ENCODE data around the gene TSPAN17. TPM values are rescaled to one million over a fixed set of nuclear protein-coding genes. Genes with fewer than 3 reads are reported as not detected.

Gene TSPAN17
- total RNA-seq, 2 donors from 2014 or later, result 15.0 to 20.4 TPM

- Histone ChIP-seq H3K27ac (no peak overlapping the region), H3K4me1 (peaks cover 0 to 12% of the 10 kb centered on the region in 2 donors), H3K9me3 (no peaks in the 10 kb centered on the region), H3K27me3 (no peaks in the 10 kb centered on the region), H3K36me3 (no peaks in the 10 kb centered on the region), H3K4me3 (no peak overlapping the region)
- no peak for DNase-seq (ENCODE audit: low spot score)
- no peak for TF ChIP-seq CTCF (IDR thresholded peaks at IDR 0.05)
Measured at GRCh38 chr5:176640616-176641015, 6.7 kb upstream of the TSPAN17 start.

DNA sequence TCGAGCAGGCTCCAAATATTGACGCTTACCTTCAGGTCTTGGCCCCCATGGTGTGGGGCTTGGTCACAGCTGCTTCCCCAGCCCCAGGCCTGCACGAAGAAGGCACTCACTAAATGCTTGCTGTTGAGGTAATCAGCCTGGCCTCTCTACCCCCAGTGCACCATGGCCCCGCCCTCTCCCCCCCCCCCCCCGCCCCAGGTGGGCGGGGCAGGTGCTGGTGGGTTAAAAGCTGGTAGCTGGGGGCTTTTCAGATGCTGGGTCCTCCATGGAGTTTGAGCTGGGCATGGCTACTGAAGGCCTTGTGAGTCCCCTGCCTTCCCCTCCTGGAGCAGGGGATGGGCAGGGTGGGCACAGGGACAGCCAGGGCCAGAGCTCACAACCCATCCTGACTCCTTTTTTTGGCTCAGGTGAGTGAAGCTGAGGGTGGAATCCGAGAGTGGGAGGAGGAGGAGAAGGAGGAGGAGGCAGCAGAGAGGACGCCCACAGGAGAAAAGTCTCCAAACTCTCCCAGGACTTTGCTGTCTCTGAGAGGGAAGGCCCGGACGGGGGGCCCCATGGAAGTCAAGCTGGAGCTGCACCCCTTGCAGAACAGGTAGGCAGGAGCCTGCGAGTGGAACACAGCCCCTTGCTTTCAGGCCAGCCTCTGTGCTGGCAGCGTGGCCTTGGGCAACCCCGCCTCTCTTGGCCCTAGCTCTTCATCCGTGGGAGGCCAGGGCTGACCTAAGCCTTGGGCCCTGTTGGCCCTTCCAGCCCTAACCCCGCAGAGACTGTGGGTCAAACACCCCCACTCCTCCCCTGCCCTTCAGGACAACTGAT is 4.4 kb upstream of the TSPAN17 start:
- no peaks in the 10 kb centered on the region for H3K36me3 ChIP-seq
- no peaks in the 10 kb centered on the region for H3K9me3 ChIP-seq
- TF ChIP-seq CTCF (IDR thresholded peaks at IDR 0.05), result no peak
- peaks cover 0 to 21% of the 10 kb centered on the region in 2 donors for H3K4me1 ChIP-seq
- H3K27ac ChIP-seq, result no peak overlapping the region
- H3K27me3 ChIP-seq, result no peaks in the 10 kb centered on the region
- H3K4me3 ChIP-seq, result no peak overlapping the region
- DNase-seq (ENCODE audit: low spot score), result no peak

- Histone ChIP-seq H3K27ac (no peak overlapping the region), H3K27me3 (no peaks in the 10 kb centered on the region), H3K9me3 (no peaks in the 10 kb centered on the region), H3K4me3 (no peak overlapping the region), H3K36me3 (no peaks in the 10 kb centered on the region), H3K4me1 (peaks cover 0 to 28% of the 10 kb centered on the region in 2 donors)
- DNase-seq (ENCODE audit: low spot score), result no peak
- TF ChIP-seq CTCF (IDR thresholded peaks at IDR 0.05), result no peak
Measured at GRCh38 chr5:176643491-176644219, 3.6 kb upstream of the TSPAN17 start.

DNA sequence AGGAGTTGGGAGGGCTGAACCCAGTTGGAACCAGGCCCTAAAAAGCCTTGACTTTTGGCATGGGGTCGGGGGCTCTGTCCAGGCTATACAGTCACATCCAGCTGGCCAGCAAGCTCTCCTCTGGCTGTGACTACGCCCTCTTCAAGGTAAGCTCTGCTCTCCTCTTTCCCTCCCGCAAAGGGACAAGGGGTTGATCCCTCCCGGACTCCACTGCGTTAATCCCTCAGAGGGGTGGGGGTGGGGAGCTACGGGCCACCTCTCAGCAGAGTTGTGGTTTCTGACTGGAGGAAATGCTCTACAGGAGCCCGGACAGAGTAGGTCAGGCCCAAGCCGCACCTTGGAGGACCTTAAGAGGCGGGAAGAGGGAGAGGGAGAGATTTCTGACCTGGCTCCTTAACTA is 3.0 kb upstream of the TSPAN17 start:
- Histone ChIP-seq H3K4me1 (peaks cover 0 to 33% of the 10 kb centered on the region in 2 donors), H3K36me3 (no peaks in the 10 kb centered on the region), H3K4me3 (no peak overlapping the region), H3K9me3 (no peaks in the 10 kb centered on the region), H3K27ac (no peak overlapping the region), H3K27me3 (no peaks in the 10 kb centered on the region)
- no peak for TF ChIP-seq CTCF (IDR thresholded peaks at IDR 0.05)
- DNase-seq (ENCODE audit: low spot score), result no peak

DNA sequence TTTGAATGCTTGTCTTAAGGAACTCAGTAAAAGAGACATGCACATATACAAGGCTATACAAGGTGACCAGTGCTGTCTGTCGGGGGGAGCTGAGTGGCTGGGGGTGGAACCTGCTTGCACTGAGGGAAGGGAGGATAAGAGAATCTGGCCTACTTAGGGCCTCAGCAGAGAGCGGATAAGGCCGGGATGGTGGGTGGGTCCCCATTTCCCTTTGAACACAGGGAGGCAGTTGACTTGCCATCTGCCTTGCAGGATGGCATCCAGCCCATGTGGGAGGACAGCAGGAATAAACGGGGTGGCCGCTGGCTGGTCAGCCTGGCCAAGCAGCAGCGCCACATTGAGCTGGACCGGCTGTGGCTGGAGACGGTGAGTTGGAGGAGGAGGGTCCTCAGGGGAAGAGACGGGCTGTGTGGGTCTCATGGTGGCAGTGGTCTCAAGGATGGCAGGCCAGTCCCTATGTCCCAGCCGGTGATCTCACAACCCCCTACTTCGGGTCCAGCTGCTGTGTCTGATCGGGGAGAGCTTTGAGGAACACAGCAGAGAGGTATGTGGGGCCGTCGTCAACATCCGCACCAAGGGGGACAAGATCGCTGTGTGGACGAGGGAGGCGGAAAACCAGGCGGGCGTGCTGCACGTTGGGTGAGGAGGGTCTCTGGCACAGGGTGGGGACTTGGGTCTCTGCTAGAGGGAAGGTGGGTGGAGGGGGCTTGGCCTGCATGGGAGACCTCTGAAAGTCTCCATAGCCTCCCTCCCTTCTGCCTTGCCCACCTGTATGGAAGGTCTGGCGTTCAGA is 2.2 kb upstream of the TSPAN17 start:
- H3K9me3 ChIP-seq, result no peaks in the 10 kb centered on the region
- TF ChIP-seq CTCF (IDR thresholded peaks at IDR 0.05), result no peak
- peaks cover 0 to 25% of the 10 kb centered on the region in 2 donors for H3K4me1 ChIP-seq
- no peak overlapping the region for H3K27ac ChIP-seq
- no peak overlapping the region for H3K4me3 ChIP-seq
- DNase-seq (ENCODE audit: low spot score), result no peak
- no peaks in the 10 kb centered on the region for H3K36me3 ChIP-seq
- H3K27me3 ChIP-seq, result no peaks in the 10 kb centered on the region

Measured in right atrium auricular region (tissue), 2 donors.